ENCODE measurements around the gene MEIS2. TPM values are rescaled to one million over a fixed set of nuclear protein-coding genes. Genes with fewer than 3 reads are reported as not detected.

MEIS2 gene
- total RNA-seq, 2 donors from 2014 or later = 7.1 to 9.7 TPM

DNA sequence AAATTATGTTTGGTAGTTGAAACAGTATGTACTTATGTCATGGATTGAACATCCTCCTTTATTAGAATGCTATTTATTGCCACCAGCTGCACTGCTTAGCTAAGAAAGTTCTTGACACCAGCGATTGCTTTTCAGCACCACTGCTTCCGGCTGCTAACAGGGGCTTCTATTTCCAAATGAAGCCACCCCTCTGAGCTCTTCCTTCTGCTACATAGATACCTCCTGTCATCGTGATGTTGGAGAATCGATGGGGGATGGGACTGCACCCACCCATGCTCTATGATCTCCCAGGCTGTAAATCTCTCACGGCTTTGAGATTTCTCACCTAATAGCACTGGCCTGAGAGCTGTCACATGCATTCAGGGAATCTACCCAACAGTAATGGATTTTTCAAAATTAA lies 259.2 kb downstream of the MEIS2 start:
- H3K4me1 ChIP-seq (ENCODE audit: control insufficient read depth, insufficient read depth, low read length) = no peaks in the 10 kb centered on the region
- no peak overlapping the region for H3K4me3 Mint-ChIP-seq
- peaks cover 1% of the 10 kb centered on the region for H3K27me3 Mint-ChIP-seq (ENCODE audit: insufficient read depth)
- no peaks in the 10 kb centered on the region for H3K27me3 ChIP-seq (ENCODE audit: control insufficient read depth, insufficient read depth, low read length, poor library complexity, severe bottlenecking)
- H3K9ac ChIP-seq (ENCODE audit: extremely low read depth, low read length, poor library complexity, severe bottlenecking) = no peak overlapping the region
- no peak overlapping the region for H3K27ac ChIP-seq (ENCODE audit: low read depth, low read length)
- TF ChIP-seq, protein P1, sequence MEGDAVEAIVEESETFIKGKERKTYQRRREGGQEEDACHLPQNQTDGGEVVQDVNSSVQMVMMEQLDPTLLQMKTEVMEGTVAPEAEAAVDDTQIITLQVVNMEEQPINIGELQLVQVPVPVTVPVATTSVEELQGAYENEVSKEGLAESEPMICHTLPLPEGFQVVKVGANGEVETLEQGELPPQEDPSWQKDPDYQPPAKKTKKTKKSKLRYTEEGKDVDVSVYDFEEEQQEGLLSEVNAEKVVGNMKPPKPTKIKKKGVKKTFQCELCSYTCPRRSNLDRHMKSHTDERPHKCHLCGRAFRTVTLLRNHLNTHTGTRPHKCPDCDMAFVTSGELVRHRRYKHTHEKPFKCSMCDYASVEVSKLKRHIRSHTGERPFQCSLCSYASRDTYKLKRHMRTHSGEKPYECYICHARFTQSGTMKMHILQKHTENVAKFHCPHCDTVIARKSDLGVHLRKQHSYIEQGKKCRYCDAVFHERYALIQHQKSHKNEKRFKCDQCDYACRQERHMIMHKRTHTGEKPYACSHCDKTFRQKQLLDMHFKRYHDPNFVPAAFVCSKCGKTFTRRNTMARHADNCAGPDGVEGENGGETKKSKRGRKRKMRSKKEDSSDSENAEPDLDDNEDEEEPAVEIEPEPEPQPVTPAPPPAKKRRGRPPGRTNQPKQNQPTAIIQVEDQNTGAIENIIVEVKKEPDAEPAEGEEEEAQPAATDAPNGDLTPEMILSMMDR (conservative IDR thresholded peaks at IDR 0.05) = no peak
- peaks cover 14% of the 10 kb centered on the region for H3K4me1 Mint-ChIP-seq
- WGBS, 2 experiments (ENCODE audit: insufficient coverage in 1 of 2, insufficient read length in 1 of 2) = 82 to 85% methylated on average over 5 of the region's 5 CpGs
- no peaks in the 10 kb centered on the region for H3K36me3 Mint-ChIP-seq (ENCODE audit: low read depth)
- no peak for DNase-seq
- no peak overlapping the region for H3K27ac Mint-ChIP-seq
- no peaks in the 10 kb centered on the region for H3K9me3 ChIP-seq (ENCODE audit: control insufficient read depth, low read length)
- no peaks in the 10 kb centered on the region for H3K36me3 ChIP-seq (ENCODE audit: control insufficient read depth, insufficient read depth, low read length)
- no peaks in the 10 kb centered on the region for H3K9me3 Mint-ChIP-seq
- H3K4me3 ChIP-seq (ENCODE audit: low read length) = no peak overlapping the region

Small RNAs within 50 kb of the gene (microRNA-seq; reads per million reads assigned to microRNA genes)
- gene MIR8063 (ENCODE audit: borderline microRNAs expressed) = not detected
